Right ventricle myocardium inferior (tissue), 1 donor: ENCODE data around the gene SBNO1. TPM values are rescaled to one million over a fixed set of nuclear protein-coding genes. Genes with fewer than 3 reads are reported as not detected.

Experiments
- total RNA-seq: library from RNA; stranded (reverse); fragmentation: NEBNext Ultra II Directional; extraction: Animal tissue kit (Norgen Biotek cat#: 25700); gene quantifications from one replicate; pipeline ENCODE4 v1.2.1, GENCODE V29; 2021
- donor health status: DM: no; HTN: yes; CAD: no; lungs with severe emphysema.

Gene SBNO1
- total RNA-seq, 1 donor from 2014 or later = 25.8 TPM

Other genes starting within 250 kb of the SBNO1 start
- gene PITPNM2, start 213.8 kb downstream of the SBNO1 start, total RNA-seq = 19.6 TPM
- gene MPHOSPH9, start 131.7 kb downstream of the SBNO1 start, total RNA-seq = 21.3 TPM
- gene MTRFR, start 131.4 kb downstream of the SBNO1 start, total RNA-seq = 8.1 TPM
- gene CDK2AP1, start 93.0 kb downstream of the SBNO1 start, total RNA-seq = 74.9 TPM
- 32.7 TPM for gene KMT5A, start 19.3 kb upstream of the SBNO1 start, total RNA-seq
- gene RILPL2, start 71.8 kb upstream of the SBNO1 start, total RNA-seq = 2.0 TPM
- 23.0 TPM for gene SNRNP35, start 93.3 kb upstream of the SBNO1 start, total RNA-seq
- 94.3 TPM for gene RILPL1, start 168.9 kb upstream of the SBNO1 start, total RNA-seq
- 163 TPM for gene TMED2, start 219.7 kb upstream of the SBNO1 start, total RNA-seq
- 4.9 TPM for gene DDX55, start 237.3 kb upstream of the SBNO1 start, total RNA-seq